ENCODE results near the gene SUSD4. TPM values are rescaled to one million over a fixed set of nuclear protein-coding genes. Genes with fewer than 3 reads are reported as not detected.

SUSD4 gene
- total RNA-seq, 1 donor from 2014 or later, result 0.13 TPM

DNA sequence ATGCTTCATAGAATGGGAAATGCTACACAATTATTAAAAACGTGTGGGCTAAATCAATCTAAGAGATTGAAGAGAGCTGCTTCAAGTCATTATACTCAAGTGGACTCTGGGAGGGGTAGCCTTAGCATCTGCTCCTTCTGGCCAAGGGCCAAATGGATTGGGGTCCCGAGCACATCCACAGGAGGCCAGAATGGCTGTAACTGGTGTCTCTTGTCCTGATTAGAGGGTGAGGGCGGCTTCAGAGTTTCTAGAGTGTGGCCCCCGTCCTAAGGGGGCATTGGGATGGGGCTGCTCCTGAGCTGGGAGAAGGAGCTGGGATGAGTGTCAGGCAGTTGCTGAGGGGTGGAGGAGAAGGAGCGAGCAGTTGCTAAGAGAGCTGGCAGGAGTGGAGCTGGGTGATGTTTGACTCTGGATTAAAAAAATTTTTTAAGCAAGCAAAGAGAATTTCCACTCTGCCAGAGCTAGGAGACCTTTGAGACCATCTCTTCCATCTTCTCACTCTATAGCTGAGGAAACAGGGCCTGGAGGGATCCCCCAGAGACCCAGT, 149.6 kb downstream of the SUSD4 start:
- no peak for DNase-seq (ENCODE audit: low read depth in 2 of 2)

DNA sequence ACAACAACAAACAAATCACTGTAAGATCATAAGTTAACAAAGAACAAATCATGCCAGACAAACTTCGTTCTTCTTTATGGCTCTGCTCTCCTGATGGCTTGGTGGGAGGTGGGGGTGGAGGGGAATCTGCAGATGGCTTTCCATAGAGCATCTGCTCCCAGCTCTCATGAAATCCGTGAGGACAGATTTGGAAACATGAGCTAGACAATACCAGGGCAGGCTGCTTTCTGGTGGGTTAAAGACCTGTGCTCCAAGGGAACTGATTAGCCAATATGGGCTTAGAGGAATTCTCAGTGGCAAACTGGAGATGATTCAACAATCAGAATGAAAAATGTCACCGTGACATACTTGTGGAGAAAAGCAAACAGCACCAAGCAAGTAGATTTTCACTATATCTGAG, 151.5 kb downstream of the SUSD4 start:
- no peak for DNase-seq (ENCODE audit: low read depth in 2 of 2)

DNA sequence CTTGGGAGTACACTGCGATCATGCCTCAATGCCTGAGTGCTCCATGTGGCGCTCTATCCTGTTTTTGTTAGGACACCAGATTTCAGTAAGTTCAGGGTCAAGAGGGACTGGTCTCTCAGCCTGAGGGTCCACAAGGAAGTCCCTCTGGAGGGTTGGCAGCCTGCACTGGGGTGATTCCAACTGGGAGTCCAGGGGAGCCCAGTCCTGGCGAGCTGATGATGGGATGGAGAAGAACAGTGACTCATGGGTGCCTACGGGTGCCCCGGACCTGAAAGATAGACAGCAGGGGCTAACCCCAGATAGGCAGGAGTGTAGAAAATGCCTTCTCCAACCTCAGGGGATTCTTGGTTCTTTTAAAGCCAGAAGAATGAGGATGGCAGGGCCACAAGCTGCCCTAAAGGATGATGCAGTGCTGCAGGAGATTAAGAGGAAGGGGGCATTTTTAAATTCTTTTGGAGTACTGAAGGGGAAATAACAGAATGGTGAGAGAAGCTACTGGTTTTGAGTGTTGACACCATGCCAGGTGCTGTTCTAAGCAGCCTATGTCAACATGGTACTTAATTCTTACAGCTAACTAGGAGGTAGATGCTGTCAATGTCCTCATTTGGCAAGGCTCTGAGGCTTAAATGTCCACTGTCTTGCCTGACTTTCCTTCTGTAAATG, 152.5 kb downstream of the SUSD4 start:
- DNase-seq (ENCODE audit: low read depth in 2 of 2), result no peak

DNA sequence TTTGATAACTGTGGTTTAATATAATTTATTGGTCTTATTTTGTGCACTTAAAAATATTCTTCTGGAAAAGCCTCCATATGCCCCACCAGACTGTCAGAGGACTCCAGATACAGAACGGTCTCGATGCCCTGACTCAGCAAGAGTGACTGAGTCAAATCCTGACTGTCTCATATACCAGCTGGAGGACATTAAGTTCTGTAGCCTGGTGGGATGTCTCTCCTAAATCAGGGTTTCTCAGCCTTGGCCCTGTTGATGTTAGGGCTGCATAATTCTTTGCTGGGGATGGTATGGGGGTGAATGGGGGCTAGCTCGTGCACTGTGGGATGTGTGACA, 153.2 kb downstream of the SUSD4 start:
- DNase-seq (ENCODE audit: low read depth in 2 of 2), result no peak

DNA sequence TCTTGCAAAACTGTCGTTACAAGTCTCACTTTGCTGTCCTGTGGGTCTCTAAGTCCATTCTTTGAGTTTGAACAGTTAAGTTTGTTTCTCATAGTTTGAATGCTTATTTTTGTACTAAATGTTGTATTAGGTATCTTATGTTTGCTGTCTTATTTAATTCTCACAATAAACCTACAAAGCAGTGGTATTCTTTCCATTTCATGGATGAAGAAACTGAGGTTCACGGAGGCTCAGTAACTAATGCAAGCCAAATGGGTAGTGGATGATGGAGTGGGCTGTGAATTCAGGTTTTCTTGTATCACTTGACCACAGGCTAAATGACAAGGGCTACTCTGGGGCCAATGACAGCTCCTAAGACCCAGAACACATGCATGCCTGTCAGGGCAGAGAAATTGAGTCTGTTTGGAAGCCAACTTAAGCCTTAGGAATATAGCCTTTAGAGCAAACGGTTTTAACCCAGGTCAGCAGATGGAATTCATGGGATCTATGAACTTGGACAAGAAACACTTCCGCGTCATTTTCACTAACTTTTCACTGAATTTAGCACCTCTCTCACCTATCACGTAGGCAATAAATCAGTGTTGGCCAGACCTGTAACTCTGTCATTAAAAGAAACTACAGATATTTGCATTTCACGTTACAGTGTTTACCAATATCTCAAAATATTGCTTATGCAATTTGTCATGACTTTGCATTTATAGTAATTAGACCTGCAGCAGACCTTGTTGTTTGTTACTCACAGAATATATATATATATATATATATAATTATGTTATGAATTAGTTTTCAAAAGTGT, 153.8 kb downstream of the SUSD4 start:
- DNase-seq (ENCODE audit: low read depth in 2 of 2), result no peak

DNA sequence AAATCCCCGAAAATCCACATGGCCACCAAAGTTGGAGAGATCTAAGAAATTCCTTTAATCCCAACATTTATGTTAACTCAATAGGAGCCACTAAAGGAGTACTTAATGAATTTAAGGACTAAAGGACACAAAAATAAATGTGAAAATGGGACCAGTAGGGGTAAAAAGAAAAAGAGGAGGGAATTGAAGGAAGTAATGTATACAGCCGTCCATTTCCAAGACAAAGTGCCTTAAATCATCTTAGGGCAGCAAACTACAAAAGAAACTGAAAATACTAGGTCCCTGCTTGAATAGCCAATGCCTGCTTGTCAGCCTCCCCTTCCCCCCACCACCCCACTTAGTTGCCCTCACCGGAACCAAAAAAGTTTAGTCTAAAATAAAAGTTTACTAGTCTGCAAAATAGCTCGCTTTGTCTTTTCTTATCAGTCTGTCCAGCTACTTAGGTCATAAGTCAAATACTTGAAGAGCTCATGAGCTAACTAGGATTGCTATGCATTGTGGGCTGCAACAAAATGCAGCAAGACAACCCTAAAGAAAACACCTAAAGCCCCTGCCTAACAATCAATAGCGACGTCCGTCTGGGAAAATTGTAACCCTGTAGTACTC, 154.6 kb downstream of the SUSD4 start:
- no peak for DNase-seq (ENCODE audit: low read depth in 2 of 2)

DNA sequence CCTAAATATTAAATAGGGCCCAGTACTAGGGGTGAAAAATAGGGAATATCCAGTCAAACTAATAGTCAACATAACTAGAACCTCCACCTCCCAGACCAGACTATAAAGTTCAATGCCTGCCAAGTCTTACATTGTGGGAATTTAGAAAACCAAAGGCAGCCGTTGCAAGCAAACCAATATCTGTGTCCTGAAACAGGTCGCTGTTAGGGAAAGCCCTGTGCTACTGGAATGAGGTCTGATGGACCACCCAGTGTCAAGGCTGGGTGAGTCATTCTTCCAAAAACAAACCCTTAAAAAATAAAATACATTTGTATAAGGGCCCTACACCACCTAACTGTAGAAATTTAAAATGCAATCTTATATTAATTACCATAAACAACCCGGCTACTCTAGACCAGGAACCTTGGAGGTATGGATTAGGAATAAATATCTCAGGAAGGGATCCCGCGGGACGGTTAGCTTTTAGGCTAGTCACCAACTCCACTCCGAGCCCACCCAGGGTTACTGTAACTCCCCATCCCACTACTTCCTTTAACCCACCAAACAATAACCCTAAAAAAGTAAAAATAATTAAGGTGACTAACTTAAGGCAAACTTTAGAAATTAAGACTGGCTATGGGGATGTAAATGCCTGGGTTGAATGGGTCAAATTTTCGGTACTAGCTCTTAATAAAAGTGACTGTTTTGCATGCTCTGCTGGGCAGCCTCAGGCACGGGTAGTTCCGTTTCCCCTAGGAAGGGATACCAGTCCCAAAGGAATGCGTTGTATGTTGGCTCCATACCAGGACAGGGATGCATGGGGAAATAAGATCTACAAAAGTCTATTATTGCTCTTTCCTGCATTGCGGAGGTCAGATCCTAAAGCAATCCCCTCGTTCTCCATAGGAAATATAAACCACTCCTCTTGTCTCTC, 155.6 kb downstream of the SUSD4 start:
- no peak for DNase-seq (ENCODE audit: low read depth in 2 of 2)

DNA sequence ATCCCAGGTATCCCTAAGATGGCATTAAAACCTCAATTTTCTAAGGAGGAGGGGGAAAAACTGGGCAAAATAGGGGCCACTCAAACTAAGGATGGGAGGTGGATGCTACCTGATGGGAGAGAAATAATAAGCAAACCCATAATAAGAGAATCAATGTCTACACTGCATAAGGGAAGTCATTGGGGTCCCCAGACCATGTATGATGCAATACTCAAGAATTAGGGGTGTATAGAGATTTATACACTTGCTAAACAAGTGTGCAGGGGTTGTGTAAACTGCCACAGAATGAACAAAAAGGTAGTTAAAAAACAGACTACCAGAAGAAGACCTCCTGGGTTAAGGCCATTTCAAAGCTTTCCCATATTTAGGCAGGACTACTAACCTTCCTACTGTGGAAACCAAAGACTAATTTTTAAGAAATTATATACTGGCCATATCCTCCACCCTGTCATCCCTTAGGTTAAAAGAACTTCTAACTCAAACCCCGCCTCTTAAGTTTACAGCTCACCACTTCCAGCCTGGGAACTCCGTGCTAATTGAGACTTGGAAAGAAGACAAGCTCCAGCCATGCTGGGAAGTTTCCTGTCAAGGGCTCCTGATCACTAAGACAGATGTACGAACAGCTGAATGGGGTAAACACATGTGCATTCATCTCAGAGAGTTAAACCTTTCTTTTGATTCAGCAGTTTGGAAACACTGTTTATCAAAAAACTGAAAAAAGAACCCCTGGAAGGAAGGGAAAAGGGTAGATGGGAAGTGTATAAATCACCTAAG, 156.5 kb downstream of the SUSD4 start:
- no peak for DNase-seq (ENCODE audit: low read depth in 2 of 2)

DNA sequence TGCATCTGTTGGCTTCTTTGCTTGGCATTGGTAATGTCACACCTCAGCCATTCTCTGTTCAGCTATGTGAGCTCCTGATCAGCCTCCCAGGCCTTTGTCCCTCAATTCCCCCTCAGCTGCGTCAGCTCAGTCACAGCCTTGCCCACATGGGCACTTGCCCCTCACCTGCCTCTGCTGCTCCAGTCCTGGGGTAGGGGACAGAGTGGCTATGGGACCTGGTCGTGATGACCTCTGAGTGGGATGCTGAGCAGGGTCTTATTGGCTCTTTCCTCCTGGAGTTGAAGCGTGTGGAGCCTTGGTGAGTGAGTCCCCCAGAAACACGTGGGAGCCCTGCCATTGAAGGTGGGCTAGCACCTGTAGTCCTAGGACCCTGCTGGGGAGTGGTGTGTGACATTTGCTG, 159.6 kb downstream of the SUSD4 start:
- no peak for DNase-seq (ENCODE audit: low read depth in 2 of 2)

DNA sequence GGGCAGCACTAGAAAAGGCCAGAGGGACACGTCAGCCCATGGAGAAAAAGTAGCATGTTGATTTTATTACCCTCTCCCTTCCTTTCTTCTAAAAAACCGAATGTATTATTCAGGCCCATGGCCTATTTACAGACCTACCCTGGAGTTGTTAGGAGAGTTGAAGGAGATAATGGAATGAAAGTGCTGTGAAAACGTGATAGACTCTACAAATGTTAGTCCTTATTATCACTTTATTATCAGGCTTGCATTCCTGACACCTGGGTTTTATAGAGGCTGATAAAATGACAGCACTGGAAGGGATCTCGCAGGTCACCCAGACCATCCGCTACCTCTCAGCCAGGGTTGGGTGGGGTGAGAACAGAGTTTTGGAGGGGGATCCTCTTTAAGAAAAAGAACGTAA, 160.3 kb downstream of the SUSD4 start:
- DNase-seq (ENCODE audit: low read depth in 2 of 2), result no peak

DNA sequence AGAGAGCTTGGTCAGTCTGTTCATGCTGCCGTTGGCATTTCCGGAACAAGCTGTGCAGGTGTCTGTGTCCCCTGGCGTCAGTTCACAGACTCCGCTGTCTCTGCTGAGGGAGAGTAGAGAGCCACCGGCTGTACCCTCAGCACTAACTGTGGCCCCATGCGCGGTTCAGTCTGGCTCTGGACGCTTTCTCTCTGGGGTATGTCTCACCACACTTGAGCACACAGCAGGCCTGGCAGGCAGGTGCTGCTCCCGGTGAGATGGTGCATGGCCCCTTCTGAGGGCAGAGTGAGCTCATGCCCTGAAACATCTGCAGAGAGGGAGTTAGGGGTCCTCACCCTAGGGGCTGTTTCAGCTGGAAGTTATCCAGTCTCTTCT, 161.0 kb downstream of the SUSD4 start:
- DNase-seq (ENCODE audit: low read depth in 2 of 2), result no peak

DNA sequence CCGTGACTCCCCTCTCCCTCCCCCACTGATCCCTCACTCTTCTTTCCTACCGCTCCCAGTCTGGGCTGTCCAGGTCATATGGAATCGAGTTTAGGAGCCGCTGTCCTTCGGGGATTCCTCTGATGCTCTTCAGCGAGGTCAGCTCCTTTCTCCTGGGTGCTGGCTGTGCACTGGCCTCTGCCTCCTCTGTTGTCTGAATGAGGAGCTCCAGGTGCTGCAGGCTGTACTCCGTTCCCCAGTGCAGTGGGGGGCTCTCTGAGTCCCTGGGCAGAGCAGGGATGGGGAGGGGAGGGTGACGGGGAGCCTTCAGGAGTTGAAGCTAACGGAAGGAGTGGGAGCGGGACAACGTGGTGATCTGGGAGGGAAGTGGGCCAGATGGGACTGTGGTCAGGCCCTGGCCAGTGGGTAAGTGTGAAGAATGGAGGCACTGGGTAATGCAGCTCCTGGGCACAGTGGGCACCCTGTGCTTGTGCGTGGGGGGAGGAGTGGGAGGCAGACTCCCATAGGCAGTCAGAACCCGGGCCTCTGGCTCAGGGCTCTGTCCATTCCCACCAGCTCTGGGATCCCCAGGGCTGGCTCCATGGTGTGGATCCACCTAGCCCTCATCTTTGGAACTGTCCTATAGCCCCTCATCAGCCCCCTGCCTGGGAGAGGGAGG, 161.5 kb downstream of the SUSD4 start:
- DNase-seq (ENCODE audit: low read depth in 2 of 2), result no peak

DNA sequence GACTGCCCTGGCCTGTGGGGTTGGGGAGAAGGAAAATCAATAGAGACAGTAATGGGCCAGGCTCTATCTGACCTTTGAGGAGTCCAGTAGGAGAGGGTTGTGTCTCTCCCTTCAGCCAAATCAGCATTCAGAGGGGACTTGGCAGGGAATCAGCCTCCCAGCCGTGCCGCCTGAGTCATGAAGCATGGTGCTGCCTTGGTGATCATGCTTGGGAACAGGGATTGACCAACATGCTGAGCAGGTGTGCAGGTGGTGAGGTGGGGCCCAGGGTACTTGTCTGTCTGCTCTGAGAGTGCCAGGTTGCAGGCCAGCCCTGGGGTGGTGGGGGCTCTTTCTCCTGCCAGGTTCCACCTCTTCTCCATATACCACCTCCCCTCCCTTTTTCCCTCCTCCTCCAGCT, 162.0 kb downstream of the SUSD4 start:
- DNase-seq (ENCODE audit: low read depth in 2 of 2), result no peak

DNA sequence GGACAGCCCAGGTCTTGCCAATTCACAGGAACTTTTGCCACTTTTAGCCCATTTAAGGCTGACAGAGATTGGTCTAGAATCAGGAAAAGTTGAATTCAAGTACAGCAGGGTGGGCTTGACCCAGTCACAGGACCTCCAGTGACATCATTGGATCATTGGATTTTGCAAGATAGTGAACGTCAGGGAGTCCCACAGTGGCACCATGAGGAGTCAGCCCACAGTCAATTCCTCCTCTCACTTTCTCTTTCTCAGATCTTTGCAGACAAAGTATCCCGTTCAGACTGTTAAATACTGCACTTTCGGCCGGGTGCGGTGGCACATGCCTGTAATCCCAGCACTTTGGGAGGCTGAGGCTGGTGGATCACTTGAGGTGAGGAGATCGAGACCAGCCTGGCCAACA, 163.1 kb downstream of the SUSD4 start:
- no peak for DNase-seq (ENCODE audit: low read depth in 2 of 2)

DNA sequence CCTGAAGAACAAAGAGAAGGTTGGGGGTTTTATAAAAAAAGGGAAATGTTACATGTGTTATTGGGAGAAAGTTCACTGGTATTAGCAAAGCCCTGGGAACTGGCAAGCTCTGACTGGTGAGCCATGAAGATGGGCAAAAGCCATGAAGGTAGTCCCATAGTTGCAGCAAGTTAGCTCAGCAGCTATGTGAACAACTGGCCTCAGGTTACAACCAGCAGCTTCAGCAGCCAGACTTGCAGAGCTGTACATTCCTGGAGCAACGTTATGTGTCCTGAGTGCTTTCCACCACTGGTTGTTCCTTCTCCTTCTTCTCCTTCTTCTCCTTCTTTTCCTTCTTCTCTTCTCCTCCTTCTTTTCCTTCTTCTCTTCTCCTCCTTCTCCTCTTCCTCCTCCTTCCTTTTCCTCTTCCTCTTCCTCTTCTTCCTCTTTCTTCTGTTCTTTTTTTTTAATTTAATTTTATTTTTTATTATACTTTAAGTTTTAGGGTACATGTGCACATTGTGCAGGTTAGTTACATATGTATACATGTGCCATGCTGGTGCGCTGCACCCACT, 164.8 kb downstream of the SUSD4 start:
- no peak for DNase-seq (ENCODE audit: low read depth in 2 of 2)

DNA sequence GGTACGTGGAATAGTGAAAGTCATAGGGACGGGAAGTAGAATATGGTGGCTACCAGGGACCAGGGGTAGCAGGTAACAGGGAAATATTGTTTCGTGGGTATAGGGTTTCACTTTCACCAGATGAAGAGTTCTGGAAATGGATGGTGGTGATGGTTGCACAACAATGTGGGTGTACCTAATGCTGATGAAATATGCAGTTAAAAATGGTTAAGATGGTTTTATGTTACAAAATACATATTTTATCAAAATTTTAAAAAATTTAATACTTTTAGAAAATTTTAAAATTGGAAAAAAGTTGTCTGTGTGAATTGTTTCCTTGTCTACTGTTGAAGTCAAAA, 165.4 kb downstream of the SUSD4 start:
- DNase-seq (ENCODE audit: low read depth in 2 of 2), result no peak

DNA sequence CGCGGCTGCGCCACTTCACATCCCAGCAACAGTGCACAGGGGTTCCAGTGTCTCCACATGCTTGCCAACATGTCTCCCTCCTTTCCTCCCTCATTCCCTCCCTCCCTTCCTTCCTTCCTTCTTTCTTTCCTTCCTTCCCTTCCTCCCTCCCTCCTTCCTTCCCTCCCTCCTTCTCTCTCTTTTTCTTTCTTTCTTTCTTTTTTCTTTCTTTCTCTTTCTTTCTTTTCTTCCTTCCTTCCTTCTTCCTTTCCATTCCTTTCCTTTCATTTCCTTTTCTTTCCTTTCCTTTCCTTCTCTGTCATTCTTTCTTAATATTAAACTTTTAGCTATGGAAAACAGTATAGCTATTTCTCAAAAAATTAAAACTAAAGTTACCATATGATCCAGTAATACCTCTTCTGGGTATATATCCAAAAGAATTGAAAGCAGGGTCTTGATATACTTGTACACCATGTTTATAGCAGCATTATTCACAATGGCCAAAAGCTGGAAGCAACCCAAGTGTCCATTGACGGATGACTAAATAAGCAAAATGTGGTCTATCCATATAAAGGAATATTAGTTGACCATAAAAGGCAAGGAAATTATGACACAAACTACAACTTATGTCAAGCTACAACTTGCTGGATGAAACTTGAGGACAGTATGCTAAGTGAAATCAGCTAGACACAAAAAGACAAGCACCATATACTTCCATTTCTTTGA, 165.9 kb downstream of the SUSD4 start:
- DNase-seq (ENCODE audit: low read depth in 2 of 2), result no peak

DNA sequence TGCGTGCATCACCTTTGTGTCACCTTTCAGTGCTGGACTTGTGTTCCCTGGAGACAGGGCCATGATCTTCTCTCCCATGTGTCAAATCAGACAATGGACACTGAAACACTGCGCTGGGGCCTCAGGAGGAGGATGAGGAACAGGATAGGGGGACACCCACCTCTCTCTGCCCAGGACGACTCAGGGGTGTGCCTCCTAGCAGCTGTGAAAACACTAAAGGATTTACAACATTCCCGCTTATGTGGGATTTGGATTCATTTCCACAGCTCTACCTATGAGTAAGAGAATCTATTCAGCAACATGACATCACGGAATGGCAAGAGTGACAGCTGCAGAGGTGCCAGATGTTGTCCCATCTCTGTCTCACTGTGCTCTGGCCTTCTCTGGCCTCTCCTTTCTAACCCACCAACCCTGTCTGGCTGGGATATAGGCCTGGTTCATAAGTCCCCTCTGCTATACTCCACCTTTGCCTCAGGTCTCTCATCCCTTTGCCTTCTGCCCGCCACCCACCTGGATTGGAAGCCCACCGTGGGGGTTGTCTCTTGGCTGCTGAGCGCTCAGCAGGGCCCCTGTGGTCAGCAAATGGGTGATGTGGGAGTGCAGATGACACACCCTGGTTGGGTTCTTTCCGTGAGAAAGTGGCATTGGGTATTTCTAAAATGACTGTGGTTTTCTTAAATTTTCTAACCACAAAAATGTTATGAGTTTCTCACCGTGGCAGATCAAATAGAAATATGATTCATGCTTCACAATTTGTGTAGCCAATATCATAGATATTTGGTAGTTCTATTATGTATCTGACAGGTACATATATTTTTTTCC, 173.9 kb downstream of the SUSD4 start:
- DNase-seq (ENCODE audit: low read depth in 2 of 2), result no peak

DNA sequence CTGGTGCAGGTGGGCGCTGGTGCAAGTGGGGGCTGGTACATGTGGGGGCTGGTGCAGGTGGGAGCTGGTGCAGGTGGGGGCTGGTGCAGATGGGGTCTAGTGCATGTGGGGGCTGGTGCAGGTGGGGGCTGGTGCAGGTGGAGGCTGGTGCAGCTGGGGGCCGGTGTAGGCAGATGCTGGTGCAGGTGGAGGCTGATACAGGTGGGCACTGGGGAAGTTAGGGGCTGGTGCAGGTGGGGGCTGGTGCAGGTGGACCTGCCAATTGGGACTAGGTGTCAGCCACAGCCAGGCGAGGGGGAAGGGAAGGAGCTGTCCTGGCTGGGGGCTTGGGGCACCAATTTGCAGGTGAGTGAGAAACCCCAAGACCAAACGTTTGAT, 174.5 kb downstream of the SUSD4 start:
- no peak for DNase-seq (ENCODE audit: low read depth in 2 of 2)
